OCI-LY7 (cell line): ENCODE results near the gene BLOC1S2. TPM values are rescaled to one million over a fixed set of nuclear protein-coding genes. Genes with fewer than 3 reads are reported as not detected.

Experiments
- BruUV-seq: library from RNA; stranded (reverse); fragments of 400-500 nt; replicated peaks from 2 replicates; lab custom pipeline; 2021; lab: Mats Ljungman, UMichigan
- CTCF ChIA-PET: fragments of 300-600 bp; sonication (Branson Sonifier 250); formaldehyde crosslinking; loops from one replicate; lab custom pipeline; 2022; ENCODE audit warnings: antibody characterized with exemption; ENCODE audit not compliant: unreplicated experiment; lab: Charles Lee
- POLR2A ChIA-PET: fragments of 300-600 bp; sonication (Branson Sonifier 250); formaldehyde crosslinking; loops from one replicate; lab custom pipeline; 2022; ENCODE audit warnings: antibody characterized with exemption; lab: Charles Lee
- DNase-seq: peaks from one replicate; pipeline ENCODE4 v3.0.0-alpha.2; 2015; ENCODE audit warnings: low spot score
- H2AFZ ChIP-seq: fragments of 200-600 bp; sonication (generic), shearing (Covaris generic); 2 replicates; pipeline ENCODE4 v1.6.1; 2014; ENCODE audit warnings: mild to moderate bottlenecking, antibody characterized with exemption, low read length, moderate library complexity
- H3K27ac ChIP-seq: fragments of 200-600 bp; sonication (generic); 2 replicates; pipeline ENCODE4 v1.5.1; 2014; ENCODE audit warnings: mixed run types, low read depth, mild to moderate bottlenecking, moderate library complexity, low read length, inconsistent platforms; ENCODE audit not compliant: poor library complexity, severe bottlenecking
- H3K36me3 ChIP-seq: fragments of 200-600 bp; sonication (generic); 2 replicates; pipeline ENCODE4 v1.6.1; 2014; ENCODE audit warnings: mild to moderate bottlenecking, antibody characterized with exemption, low read length, moderate library complexity, mixed read lengths; ENCODE audit not compliant: insufficient read depth
- H3K4me1 ChIP-seq: fragments of 200-600 bp; sonication (generic); 2 replicates; pipeline ENCODE4 v1.5.1; 2014; ENCODE audit warnings: mild to moderate bottlenecking, low read length; ENCODE audit not compliant: insufficient read depth, poor library complexity, severe bottlenecking
- H3K4me2 ChIP-seq: fragments of 200-600 bp; sonication (generic); 2 replicates; pipeline ENCODE4 v1.6.1; 2014; ENCODE audit warnings: mild to moderate bottlenecking, low read length
- H3K4me3 ChIP-seq: fragments of 200-600 bp; sonication (generic); 2 replicates; pipeline ENCODE4 v1.5.1; 2014; ENCODE audit warnings: mild to moderate bottlenecking, low read depth, low read length; ENCODE audit not compliant: poor library complexity, severe bottlenecking
- H3K79me2 ChIP-seq: fragments of 200-600 bp; sonication (generic); 2 replicates; pipeline ENCODE4 v1.6.1; 2016; ENCODE audit warnings: low read depth, mild to moderate bottlenecking, low read length, moderate library complexity, mixed read lengths; ENCODE audit not compliant: insufficient read depth
- H3K9me2 ChIP-seq: fragments of 200-600 bp; sonication (generic); 2 replicates; pipeline ENCODE4 v1.6.1; 2016; ENCODE audit warnings: mild to moderate bottlenecking, low read length, mixed read lengths; ENCODE audit not compliant: insufficient read depth
- H3K9me3 ChIP-seq: fragments of 200-600 bp; sonication (generic); 2 replicates; pipeline ENCODE4 v1.6.1; 2014; ENCODE audit warnings: mild to moderate bottlenecking, mixed run types, low read length, mixed read lengths
- H4K20me1 ChIP-seq: fragments of 200-600 bp; sonication (generic); 2 replicates; pipeline ENCODE4 v1.6.1; 2014; ENCODE audit warnings: mild to moderate bottlenecking, antibody characterized with exemption, low read length, moderate library complexity, mixed read lengths; ENCODE audit not compliant: insufficient read depth
- CTCF ChIP-seq: fragments of 200-600 bp; sonication (generic); conservative IDR thresholded peaks from 2 replicates; pipeline ENCODE4 v1.5.1; 2014; ENCODE audit warnings: mild to moderate bottlenecking, antibody characterized with exemption, low read length, moderate library complexity, mixed read lengths
- EZH2phosphoT487 ChIP-seq: fragments of 200-600 bp; sonication (generic); IDR thresholded peaks from 2 replicates; pipeline ENCODE4 v1.6.1; 2018; ENCODE audit warnings: low read depth, borderline replicate concordance, mild to moderate bottlenecking, mixed run types, antibody characterized with exemption, low read length, moderate library complexity, mixed read lengths
- intact Hi-C: fragments of 100-400 bp; cut with micrococcal nuclease; formaldehyde crosslinking; loops from one replicate; pipeline ENCODE4 v1.10.0; 2022; ENCODE audit not compliant: unreplicated experiment
- total RNA-seq, 2 experiments: library from RNA; depleted of rRNA in 1 of 2; stranded (reverse); fragments of >200 nt in 1 of 2; shearing (Covaris generic) in 1 of 2; gene quantifications; 2 replicates each; pipeline ENCODE4 v1.2.3, GENCODE V29; 2014 to 2022

The BLOC1S2 gene
- total RNA-seq, 2 experiments from 2014 or later: 39.7 to 54.8 TPM

GRCh38 chr10:100267239-100268104 is 19.0 kb downstream of the BLOC1S2 start, which contains the start of gene CWF19L1:
TSS of gene CWF19L1 (minus strand) at chr10:100267638. CDS start at chr10:100267593, 45 bp downstream.
- Histone ChIP-seq H3K36me3 (peaks cover 14% of the 10 kb centered on the region), H2AFZ (peak within 1 kb of the TSS; percentile 99), H3K9me2 (no peaks in the 10 kb centered on the region), H3K4me3 (peak within 1 kb of the TSS; percentile 96), H3K4me2 (peak within 1 kb of the TSS; percentile 86), H3K79me2 (peaks cover 42% of the 10 kb centered on the region), H3K4me1 (peaks cover 29% of the 10 kb centered on the region), H4K20me1 (no peaks in the 10 kb centered on the region), H3K27ac (peak within 1 kb of the TSS; percentile 45), H3K9me3 (no peaks in the 10 kb centered on the region)
- ChIA-PET CTCF (no interaction called here), POLR2A (no interaction called here)
- intact Hi-C loops: no loop called here
- DNase-seq: peak; percentile 66
- BruUV-seq: TSS peak; percentile 93
- TF ChIP-seq CTCF (no peak), EZH2phosphoT487 (no peak)

GRCh38 chr10:100265821-100266485 is 20.5 kb downstream of the BLOC1S2 start:
- H3K4me1 ChIP-seq: peaks cover 29% of the 10 kb centered on the region
- peaks cover 42% of the 10 kb centered on the region for H3K79me2 ChIP-seq
- H3K36me3 ChIP-seq: peaks cover 12% of the 10 kb centered on the region; the same call in 1 of the 2 replicates
- POLR2A ChIA-PET: interaction anchor here (0.8 to 1.2 kb wide), 2 partner anchors 32 to 62 kb away, joined by 4 to 8 read pairs; no protein-coding TSS in a partner anchor
- no TSS peak for BruUV-seq
- CTCF ChIA-PET: no interaction called here
- no peaks in the 10 kb centered on the region for H4K20me1 ChIP-seq
- peak; percentile 14 for DNase-seq
- H3K9me2 ChIP-seq: no peaks in the 10 kb centered on the region
- peak overlapping the region; percentile 28 for H3K27ac ChIP-seq
- intact Hi-C loops: loop anchor here (1.0 kb wide), 1 partner anchor 20 kb away; the partner anchor contains the start of gene BLOC1S2
- peak overlapping the region; percentile 86 for H3K4me2 ChIP-seq
- H3K4me3 ChIP-seq: peak overlapping the region; percentile 96
- TF ChIP-seq EZH2phosphoT487: no peak
- TF ChIP-seq CTCF: no peak
- H2AFZ ChIP-seq: no peak overlapping the region
- no peaks in the 10 kb centered on the region for H3K9me3 ChIP-seq
